ENCODE data around the gene CASZ1.

The CASZ1 gene

GRCh38 chr1:10708757-10709156 is 87.7 kb downstream of the CASZ1 start:
- DNase-seq (ENCODE audit: low read depth in 2 of 2): no peak

- DNase-seq (ENCODE audit: low read depth in 2 of 2): no peak
Observed at GRCh38 chr1:10707208-10707607, 89.2 kb downstream of the CASZ1 start.

GRCh38 chr1:10706376-10706913 is 90.0 kb downstream of the CASZ1 start:
- DNase-seq (ENCODE audit: low read depth in 2 of 2): no peak

GRCh38 chr1:10705953-10706352 is 90.5 kb downstream of the CASZ1 start:
- no peak for DNase-seq (ENCODE audit: low read depth in 2 of 2)

- no peak for DNase-seq (ENCODE audit: low read depth in 2 of 2)
Observed at GRCh38 chr1:10704368-10704882, 92.0 kb downstream of the CASZ1 start.

- DNase-seq (ENCODE audit: low read depth in 2 of 2): no peak
Observed at GRCh38 chr1:10703702-10704101, 92.7 kb downstream of the CASZ1 start.

GRCh38 chr1:10701145-10701544 is 95.3 kb downstream of the CASZ1 start:
- no peak for DNase-seq (ENCODE audit: low read depth in 2 of 2)

GRCh38 chr1:10699470-10699835 is 97.0 kb downstream of the CASZ1 start:
- DNase-seq (ENCODE audit: low read depth in 2 of 2): no peak

GRCh38 chr1:10698726-10699469 is 97.5 kb downstream of the CASZ1 start:
- DNase-seq (ENCODE audit: low read depth in 2 of 2): no peak

GRCh38 chr1:10697621-10698160 is 98.8 kb downstream of the CASZ1 start:
- DNase-seq (ENCODE audit: low read depth in 2 of 2): no peak

- peak in 1 of 2 donors; percentile 24 for DNase-seq (ENCODE audit: low read depth in 2 of 2)
Observed at GRCh38 chr1:10696977-10697376, 99.5 kb downstream of the CASZ1 start.

- DNase-seq (ENCODE audit: low read depth in 2 of 2): peak; percentile 48 to 74
Observed at GRCh38 chr1:10694633-10695627, 101.5 kb downstream of the CASZ1 start.

- DNase-seq (ENCODE audit: low read depth in 2 of 2): peak; percentile 28 to 44
Observed at GRCh38 chr1:10694274-10694632, 102.2 kb downstream of the CASZ1 start.

GRCh38 chr1:10693497-10694273 is 102.8 kb downstream of the CASZ1 start:
- peak in 1 of 2 donors; percentile 14 for DNase-seq (ENCODE audit: low read depth in 2 of 2)

GRCh38 chr1:10693152-10693496 is 103.3 kb downstream of the CASZ1 start:
- DNase-seq (ENCODE audit: low read depth in 2 of 2): no peak

GRCh38 chr1:10692401-10693021 is 103.9 kb downstream of the CASZ1 start:
- DNase-seq (ENCODE audit: low read depth in 2 of 2): peak; percentile 60 to 67

- DNase-seq (ENCODE audit: low read depth in 2 of 2): no peak
Observed at GRCh38 chr1:10691740-10692125, 104.7 kb downstream of the CASZ1 start.

GRCh38 chr1:10691075-10691739 is 105.2 kb downstream of the CASZ1 start:
- no peak for DNase-seq (ENCODE audit: low read depth in 2 of 2)

GRCh38 chr1:10690484-10690883 is 106.0 kb downstream of the CASZ1 start:
- no peak for DNase-seq (ENCODE audit: low read depth in 2 of 2)

- DNase-seq (ENCODE audit: low read depth in 2 of 2): no peak
Observed at GRCh38 chr1:10688409-10688786, 108.0 kb downstream of the CASZ1 start.

Measured in stimulated activated CD4-positive, alpha-beta T cell treated with anti-CD3 and anti-CD28 coated beads, Interleukin-4, amount 100 ng/mL, for 48 hours (primary cell).